GM18498 (cell line): ENCODE measurements around the gene SLC37A3.
A peak's percentile ranks its signal among the peaks of the same experiment; 100 is the strongest.
"Not testable (repeated sequence)": the region's sequence is repeated elsewhere in the genome, so short reads cannot be mapped to it uniquely, and the experiment has no call there.

Experiments
- ATAC-seq: cut with Tn5 transposase; IDR thresholded peaks from one replicate; pipeline ENCODE4 v1.9.1; 2021; ENCODE audit warnings: mild to moderate bottlenecking, moderate library complexity; ENCODE audit not compliant: unreplicated experiment

Gene SLC37A3

DNA sequence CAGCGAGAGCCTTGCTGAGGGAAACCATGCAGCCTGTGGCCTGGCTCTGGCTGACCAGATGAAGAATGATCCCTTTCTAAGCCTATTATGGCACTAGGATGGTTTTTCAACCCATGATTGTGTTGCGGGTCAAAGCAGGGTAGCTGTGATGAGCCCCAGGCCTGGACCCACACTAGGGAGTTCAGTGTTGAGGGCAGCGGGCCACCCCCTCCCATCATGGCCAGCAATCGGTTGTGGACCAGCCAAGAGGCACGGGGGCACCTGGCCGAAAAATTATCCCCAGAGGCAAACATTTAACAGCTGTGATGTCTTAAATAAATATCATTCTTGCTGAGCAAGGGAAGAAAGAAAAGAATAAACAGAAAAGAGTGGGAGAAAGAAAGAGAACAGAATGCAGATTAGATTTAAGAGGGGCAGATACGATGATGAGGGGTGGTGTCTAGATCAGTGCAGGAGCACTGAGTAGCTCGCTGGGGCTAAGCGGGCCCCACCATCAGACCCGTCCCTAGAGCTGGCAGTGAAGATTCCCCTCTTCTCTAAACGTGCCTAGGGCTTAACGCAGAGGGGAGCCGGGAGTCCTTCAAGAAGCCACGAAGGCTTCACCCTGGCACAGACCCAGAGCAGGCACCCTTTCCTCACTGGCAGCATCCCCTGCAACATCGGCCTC, 82.7 kb downstream of the SLC37A3 start:
- ATAC-seq = no peak

- ATAC-seq = no peak
Measured at GRCh38 chr7:140314573-140315480, 83.5 kb downstream of the SLC37A3 start.

DNA sequence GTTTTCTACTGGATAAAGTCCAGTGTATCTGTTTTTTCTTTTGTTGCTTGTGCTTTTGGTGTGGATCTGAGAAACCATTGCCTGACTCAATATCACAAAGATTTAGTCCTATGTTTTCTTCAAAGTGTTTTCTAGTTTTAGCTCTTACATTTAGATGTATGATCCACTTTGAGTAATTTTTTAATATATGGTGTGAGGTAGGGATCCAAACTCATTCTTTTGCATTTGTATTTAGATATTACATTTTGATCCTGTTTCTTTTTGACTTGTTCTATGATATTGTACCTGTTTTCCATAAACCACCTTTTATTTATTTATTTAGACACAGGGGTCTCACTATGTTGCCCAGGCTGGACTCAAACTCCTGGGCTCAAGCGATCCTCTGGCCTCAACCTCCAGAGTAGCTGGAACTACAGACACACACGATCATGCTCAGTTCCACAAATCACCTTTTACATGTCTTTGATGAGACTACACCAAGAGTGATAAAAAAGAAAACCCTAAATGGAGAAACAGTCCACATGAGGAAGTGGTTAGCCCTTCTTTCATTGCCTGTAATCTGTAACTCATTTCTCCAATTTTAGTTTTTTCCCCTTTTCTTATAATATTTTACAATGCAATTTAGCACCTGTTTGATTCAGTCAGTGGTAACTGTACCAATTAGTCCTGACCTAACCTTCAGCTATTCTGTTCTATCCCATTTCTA, 86.0 kb downstream of the SLC37A3 start:
- ATAC-seq = no peak

DNA sequence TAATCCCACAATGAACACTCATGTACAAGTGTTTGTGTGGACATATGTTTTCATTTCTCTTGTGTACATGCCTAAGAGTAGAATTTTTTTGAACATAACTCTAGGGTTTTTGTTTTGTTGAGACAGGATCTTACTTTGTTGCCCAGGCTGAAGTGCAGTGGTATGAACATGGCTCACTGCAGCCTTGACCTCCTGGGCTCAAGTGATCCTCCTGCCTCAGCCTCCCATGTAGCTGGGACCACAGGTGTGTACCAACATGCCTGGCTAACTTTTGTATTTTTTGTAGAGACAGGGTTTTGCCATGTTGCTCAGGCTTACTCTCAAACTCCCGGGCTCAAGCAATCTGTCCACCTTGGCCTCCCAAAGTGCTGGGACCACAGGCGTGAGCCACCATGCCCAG, 87.2 kb downstream of the SLC37A3 start:
- ATAC-seq = not testable (repeated sequence)

GRCh38 chr7:140310337-140311002, 87.9 kb downstream of the SLC37A3 start:
- ATAC-seq = no peak

DNA sequence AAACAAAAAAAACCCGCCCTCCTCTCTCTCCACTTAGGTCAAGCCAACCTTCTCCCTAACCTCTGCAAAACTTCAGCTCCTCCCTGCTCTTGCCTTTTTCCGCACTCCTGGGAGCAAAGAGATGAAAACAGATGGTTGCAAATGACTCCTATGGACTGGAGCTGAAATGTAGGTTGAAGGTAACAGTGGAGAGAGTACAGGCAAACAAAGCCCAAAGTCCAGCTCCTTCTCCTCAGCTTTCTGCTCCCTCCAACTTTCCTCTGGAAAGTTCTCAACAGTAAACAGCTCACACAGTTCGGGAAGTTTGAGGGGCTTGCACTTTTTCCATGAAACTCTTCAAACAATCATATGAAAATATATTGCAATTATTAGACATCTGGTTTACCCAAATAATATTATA, 90.3 kb downstream of the SLC37A3 start:
- ATAC-seq = no peak

DNA sequence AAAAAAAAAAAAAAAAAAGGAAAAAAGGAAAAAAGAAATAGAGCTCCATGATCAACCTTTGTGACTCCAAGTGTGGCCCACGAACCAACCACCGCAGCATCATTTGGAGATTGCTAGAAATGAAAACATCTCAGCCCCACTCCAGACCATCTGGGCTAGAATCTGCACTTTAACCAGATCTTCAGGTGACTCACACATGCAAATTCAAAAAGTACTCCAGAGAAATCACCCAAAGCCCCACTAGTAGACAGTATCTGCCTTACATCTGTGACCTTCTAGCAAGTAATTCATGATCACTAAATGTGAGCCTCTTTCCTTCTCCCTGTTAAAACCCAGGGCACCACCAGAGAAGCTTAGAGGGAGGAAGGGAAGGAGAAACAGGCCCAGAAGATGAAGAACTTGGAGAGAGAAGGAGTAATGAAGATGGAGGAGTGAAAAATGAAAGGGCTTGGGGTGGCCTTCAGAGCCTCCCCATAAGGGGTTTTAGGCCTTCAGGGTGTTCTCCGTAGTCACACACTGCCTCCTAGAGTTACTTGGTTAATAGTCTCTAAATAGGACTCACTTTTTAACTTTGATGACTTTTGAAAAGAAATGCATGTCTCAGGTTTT, 94.0 kb downstream of the SLC37A3 start:
- ATAC-seq = peak; percentile 72

DNA sequence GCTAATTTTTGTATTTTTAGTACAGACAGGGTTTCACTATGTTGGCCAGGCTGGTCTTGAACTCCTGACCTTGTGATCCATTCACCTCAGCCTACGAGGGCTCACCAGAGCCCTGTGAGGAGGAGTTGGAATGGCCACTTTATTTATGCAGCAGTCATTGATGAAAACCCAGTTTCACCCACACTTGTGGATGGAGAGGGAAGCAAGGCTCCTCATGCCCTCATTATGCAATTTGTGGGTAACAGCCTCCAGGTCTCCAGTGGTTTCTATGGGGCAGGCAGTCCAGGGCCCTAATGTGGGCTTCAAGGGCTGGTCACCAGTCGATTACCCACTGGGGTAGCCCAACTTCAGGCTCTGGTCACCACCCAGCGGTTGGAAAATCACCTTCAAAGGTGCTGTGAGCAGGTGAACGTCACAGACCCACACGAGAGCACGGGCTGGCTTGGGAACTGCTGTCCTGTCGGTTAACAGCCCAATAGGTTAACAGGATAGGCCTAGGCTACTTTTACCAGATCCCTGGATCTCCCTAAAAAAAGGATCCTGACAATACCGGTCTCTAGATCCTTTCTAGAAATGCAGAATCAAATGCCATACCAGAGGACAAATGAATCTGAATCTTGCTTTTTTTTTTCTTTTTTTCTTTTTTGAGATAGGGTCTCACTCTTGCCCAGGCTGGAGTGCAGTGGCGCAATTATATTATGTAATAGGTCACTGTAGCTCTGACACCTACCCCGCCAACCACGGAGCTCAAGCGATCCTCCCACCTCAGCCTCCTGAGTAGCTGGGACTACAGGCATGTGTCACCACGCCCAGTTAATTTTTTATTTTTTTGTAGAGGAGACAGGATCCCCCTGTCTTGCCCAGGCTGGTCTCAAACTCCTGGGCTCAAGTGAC, 97.8 kb downstream of the SLC37A3 start:
- ATAC-seq = no peak

- ATAC-seq = no peak
Measured at GRCh38 chr7:140298213-140298612, 100.1 kb downstream of the SLC37A3 start.

DNA sequence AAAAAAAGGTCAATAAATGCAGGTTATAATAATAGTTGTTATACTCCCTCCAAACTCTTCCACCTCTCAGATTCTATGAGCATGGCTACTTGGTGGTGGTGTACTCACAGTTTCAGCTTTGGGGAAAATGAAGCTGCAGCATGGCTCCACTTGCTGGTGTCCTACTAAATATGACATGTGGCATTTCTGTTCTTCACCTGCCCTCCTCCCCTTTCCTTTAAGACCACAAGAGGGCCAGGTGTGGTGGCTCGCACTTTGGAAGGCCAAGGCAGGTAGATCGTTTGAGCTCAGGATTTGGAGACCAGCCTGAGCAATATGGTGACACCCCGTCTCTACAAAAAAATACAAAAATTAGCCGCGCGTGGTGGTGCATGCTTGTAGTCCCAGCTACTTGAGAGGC, 101.1 kb downstream of the SLC37A3 start:
- no peak for ATAC-seq

DNA sequence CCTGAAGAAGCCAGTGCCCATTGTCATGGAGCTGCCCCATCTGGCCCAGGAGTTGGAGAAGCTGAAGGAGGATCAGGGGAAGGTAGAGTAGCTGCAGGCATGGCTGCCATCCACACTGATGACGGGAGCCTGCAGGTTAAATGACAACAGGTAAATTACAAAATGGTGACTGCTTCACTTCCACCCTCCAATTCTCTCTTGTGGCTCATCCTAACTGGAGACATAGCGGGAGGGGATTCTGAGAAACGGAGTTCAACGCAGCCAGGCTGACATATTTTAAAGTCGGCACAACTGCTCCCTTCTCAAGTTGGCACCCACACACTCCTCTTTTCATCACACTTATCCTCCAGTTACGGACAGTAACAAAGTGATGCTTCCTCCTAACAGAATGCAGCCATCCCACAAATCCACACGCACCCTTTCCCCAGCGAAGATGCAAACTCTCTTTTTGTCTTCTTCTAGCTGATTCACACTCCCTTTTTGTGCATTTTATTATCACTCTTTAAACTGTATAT, 103.0 kb downstream of the SLC37A3 start:
- no peak for ATAC-seq

- ATAC-seq = no peak
Measured at GRCh38 chr7:140294454-140294853, 103.9 kb downstream of the SLC37A3 start.

DNA sequence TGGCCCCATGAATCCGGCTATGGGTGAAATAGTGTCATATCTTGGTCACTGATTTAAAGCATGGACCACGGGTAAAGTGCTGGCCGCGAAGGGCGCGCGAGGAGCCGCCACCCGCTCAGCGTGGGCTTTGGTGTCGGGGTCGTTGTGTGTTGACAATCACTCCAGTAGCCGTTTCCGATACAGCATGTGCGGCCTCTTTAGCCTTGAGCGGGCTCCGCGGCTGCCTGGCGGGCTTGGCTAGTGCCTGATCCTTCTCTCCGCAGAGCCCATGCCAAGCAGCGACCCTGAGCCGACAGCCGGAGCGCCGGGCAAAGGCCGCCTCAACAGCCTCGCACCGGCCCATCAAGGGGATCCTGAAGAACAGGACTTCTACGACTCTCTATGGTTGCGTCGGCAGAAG, 105.9 kb downstream of the SLC37A3 start:
- no peak for ATAC-seq

DNA sequence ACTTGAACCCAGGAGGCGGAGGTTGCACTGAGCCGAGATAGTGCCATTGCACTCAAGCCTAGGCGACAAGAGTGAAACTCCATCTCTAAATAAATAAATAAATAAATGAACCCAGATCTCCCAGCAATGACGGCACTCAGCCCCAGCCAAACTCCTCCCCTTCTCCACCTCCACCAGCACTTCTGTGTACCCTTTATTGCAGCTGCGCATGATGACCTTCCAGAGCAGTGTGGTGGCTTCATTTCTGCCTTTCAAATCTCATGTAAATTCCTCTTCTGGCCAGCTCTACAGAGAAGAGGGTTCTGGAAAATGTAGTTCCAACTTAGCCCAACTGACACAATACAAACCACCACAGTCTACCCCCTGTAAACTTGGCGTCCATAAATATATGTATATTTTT, 108.5 kb downstream of the SLC37A3 start:
- no peak for ATAC-seq

- no peak for ATAC-seq
Measured at GRCh38 chr7:140287988-140288387, 110.3 kb downstream of the SLC37A3 start.

DNA sequence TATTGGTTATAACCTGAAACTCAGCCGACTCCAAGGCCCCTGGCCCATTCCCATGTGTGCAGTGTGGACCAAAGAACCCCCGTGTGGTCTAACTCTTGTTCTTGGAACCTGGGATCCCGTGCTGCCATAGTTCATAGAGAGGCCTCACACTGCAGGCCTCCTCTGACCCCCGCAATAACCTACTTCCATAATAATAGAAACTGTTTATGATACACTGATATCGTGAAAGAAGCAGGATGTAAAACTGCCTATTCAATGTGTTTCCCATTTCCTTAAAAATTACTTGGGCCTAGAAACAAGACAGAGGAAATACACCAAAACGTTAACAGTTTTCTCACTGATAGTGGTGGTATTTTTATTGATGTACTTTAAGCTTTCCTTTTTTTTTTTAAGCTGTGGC, 112.4 kb downstream of the SLC37A3 start:
- ATAC-seq = no peak

DNA sequence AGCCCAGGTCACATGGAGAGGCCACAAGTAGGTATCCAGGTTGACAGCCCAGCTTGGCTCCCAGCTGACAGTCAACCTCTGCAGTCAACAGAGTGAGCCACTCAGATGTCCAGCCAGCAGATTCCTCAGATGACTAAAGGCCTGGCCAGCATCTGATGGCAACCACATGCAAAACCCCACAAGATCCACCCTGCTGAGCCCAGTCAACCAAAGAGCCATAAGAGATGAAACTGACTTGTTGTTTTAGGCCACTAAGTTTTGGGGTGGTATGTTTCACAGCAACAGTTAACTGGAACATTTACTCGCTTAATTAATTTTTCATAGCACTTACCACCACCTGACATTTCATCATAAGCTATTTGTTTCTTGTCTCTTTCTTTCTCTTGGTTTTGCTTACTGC, 114.3 kb downstream of the SLC37A3 start:
- no peak for ATAC-seq
